GM21381 (cell line): ENCODE measurements around the gene SLC6A16.
"Not testable (repeated sequence)": the region's sequence is repeated elsewhere in the genome, so short reads cannot be mapped to it uniquely, and the experiment has no call there.

ENCODE experiments used
- ATAC-seq: cut with Tn5 transposase; IDR thresholded peaks from one replicate; pipeline ENCODE4 v1.9.1; 2021; ENCODE audit warnings: mild to moderate bottlenecking, moderate library complexity; ENCODE audit not compliant: unreplicated experiment

Gene SLC6A16

DNA sequence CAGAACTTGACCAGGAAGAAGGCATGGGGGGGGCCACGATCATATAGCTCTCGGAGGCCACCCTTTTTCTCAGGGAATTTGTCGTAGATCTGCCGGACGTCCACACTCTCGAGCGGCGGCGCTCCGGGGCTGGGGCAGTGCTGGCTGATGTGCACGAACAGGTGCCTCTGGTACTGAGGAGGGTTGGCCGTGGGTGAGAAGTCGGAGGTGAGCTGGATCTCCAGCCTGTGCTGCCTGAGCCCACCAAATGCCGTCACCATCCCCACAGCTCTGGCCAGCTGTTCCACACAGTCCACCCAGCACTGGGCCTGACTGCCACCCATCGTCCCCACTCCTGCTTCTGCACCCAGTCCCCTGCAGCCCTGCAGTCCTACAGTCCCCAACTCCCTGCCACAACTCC lies 22.2 kb upstream of the SLC6A16 start:
- ATAC-seq, result no peak

DNA sequence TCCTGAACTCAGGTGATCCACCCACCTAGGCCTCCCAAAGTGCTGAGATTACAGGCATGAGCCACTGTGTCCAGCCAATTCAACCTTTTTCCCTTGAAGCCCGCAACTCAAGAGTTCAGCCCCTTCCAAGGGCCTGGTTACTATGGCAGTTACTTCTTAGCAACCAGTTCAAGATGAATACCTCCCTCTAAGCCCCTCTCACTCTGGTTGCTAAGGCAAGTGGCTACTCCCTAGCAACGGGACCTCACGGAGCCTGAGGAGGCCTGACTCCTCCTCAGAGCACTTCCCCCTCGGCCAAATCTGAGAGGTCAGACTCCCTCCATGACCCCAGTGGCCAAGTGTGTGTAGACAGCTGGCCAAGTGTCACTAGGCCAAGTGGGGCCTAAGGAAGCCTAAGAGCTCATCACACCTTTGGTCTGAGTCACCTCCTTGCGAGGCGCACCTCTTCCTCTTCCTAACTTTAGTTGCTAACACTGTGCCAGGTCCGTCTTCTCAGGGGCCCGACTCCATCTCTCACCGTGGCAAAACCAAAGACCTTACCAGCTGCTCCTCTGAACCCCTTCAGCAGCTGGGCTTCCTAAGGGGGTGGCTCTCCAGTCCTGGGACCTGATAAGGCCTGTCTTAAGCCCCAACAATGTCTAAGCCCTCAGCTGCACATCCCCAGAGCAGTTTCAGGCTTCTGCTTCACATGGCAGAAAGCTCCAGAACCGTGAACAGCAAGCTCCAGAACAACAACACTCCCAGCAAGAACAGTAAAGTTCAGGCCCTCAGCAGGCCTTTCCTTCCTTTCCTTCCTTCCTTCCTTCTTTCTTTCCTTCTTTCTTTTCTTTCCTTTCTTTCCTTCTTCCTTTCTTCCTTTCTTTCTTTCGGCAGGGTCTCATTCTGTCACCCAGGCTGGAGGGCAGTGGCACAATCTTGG lies 19.8 kb upstream of the SLC6A16 start:
- no peak for ATAC-seq

DNA sequence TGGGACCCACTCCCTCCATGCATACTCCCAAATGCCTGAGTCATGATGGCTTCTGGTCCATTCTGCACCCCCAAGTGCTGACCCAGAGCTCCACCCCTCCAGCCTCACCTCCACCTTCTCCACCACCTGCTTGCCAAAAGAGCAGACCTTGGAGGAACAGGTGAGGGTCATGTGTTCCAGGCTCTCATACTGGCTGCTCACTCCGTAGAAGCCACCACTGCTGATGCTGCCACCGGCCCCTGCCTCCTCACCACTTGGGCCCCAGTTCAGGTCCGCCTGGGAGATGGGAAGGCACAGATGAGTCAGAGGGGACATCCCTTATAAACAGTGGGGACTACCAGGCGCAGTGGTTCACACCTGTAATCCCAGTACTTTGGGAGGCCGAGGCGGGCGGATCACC lies 18.1 kb upstream of the SLC6A16 start:
- ATAC-seq, result no peak

DNA sequence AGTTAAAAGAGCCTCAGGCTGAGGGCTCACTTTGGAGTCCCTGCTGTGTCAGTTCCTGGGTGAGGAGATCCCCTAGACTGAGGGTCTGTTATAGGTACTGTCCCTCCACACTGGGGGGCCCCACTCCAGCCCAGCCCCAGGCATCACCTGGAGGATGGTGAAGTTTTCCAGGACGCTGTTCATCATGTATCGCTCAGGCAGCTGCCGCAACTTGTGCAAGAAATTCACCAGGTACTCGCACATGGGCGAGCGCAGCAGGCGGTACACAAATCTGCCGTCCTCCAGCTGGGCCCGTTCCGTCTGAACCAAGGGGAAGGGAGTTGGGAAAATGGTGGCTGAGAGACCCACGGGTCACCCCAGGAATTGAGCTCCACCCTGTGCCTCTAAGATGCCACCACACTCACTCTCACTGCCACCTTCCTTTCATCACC lies 17.3 kb upstream of the SLC6A16 start:
- ATAC-seq, result no peak

GRCh38 chr19:49340865-49341718 lies 16.1 kb upstream of the SLC6A16 start:
- no peak for ATAC-seq

GRCh38 chr19:49340069-49340864 lies 15.3 kb upstream of the SLC6A16 start:
- peak; percentile 74 for ATAC-seq

DNA sequence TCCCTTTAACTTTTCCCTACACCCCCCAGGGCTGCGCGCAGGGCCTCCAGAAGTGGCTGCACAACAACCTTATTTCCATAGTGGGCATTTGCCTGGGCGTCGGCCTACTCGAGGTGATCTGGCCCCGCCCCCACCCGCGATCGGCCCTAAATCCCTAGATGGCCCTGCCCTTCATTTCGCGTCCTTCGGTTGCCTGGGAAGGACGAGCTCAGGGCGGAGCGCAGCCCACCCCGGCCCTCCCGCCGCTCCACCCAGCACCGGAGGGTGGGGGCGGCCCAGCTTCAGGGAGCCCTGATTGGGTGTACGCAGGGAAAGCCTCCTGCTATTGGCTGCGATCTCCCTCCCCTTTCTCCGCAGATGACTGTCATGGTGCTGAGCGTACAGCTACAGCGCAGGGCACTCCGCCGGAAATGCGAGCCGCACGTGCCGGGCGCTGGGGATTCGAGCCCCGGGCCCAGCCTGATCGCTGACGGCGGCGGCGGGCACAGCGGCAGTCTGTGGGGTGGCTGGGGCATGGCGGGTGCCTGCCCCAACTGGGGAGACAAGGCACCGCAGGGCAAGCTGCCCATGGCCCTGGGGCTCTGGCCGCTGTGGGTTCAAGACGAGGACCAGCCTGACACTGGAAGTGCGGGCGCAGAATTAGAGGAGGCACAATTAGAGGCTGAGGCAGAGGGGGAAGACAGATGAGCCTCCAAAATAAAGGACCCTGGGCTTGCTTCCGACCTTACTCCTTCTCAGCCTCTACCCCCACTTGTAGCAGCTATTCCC lies 14.5 kb upstream of the SLC6A16 start:
- ATAC-seq, result no peak

- no peak for ATAC-seq
Observed at GRCh38 chr19:49338691-49339300, 13.8 kb upstream of the SLC6A16 start.

- ATAC-seq, result no peak
Observed at GRCh38 chr19:49338023-49338677, 13.2 kb upstream of the SLC6A16 start.

DNA sequence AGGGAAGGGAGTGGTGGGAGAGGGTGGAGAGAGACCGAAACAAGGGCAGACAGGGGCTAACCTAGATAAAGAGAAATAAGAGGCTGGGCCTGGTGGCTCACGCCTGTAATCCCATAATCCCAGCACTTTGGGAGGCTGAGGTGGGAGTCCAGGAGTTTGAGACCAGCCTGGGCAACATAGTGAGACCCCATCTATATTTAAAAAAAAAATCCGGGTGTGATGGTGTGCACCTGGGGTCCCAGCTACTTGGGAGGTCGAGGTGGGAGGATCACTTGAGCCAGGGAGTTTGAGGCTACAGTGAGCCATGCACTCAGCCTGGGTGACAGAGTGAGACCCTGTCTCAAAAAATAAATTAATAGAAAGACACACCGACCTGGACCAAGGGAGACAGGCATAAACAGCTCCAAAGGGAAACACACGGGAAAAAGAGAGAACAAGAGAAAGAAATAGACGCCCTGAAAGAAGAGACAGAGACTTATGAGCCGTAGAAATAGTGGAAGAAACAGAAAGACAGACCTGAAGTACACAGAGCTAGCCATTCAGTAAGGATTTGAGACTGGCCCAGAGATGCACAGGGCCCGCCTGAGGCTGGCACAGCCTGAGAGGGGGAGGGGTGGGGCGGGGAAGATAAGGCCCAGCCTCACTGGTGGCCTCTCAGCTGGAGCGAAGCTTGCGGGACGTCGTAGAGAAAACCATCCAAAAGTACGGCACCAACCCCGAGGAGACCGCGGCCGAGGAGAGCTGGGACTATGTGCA lies 12.5 kb upstream of the SLC6A16 start:
- no peak for ATAC-seq

DNA sequence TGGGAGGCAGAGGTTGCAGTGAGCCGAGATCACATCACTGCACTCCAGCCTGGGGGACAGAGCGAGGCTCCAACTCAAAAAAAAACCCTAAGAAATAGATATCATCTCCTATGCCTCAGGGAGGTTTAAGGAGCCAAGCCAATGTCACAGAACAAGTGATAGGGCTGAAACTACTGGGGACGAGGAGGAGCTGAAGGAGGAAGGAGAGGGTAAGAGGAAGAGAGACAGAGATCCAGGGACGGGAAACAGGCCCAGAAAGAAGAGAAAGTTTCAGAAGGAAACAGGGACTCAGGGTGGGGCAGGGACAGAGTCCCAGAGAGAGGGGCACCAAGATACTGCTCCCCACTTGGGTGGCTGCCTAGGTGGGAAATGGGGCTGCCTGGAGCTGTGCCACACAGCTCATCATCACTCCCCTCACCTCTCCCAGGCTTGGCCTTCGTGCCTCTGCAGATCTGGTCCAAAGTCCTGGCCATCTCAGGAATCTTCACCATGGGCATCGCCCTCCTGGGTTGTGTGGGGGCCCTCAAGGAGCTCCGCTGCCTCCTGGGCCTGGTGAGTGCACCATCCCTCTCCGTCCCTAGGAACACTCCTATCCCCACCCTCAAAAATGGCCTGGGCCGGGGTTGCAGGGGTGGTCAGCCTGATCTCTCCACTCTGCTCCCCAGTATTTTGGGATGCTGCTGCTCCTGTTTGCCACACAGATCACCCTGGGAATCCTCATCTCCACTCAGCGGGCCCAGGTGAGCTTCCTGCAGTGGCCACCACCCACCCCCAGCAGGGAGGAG lies 11.7 kb upstream of the SLC6A16 start:
- ATAC-seq, result no peak

- no peak for ATAC-seq
Observed at GRCh38 chr19:49335784-49336481, 10.9 kb upstream of the SLC6A16 start.

DNA sequence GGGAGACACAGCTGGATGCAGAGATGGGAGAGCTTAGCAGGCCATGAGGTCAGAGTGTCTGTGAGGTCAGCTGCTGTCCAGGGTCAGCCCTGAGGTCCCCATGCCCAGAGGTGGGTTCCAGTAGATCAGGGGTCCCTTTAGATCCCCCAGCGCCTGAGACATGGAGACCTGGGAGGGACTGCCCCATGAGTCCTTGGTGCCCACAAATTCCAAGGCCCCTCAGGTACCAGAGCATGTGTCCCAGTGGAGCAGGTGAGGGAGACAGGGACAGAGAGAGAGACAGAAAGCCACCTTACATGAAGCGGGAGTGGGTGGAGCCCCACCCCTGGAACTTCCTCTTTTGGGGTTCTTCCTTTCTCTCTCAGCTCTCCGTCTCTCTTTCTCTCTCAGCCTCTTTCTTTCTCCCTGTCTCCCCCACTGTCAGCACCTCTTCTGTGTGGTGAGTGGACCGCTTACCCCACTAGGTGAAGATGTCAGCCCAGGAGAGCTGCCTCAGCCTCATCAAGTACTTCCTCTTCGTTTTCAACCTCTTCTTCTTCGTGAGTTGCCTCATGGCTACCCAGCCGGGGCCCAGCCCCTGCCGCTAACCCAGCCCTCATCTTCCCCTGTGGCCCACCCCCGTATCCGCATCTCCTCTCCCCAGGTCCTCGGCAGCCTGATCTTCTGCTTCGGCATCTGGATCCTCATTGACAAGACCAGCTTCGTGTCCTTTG lies 10.2 kb upstream of the SLC6A16 start, which contains the start of gene CD37:
Gene CD37 (plus strand): TSS at position 336 of the 713 bp plus-strand sequence. CDS start 135 bp downstream, at position 471.
- ATAC-seq, result no peak

- peak; percentile 44 for ATAC-seq
Observed at GRCh38 chr19:49333811-49334288, 8.9 kb upstream of the SLC6A16 start.

DNA sequence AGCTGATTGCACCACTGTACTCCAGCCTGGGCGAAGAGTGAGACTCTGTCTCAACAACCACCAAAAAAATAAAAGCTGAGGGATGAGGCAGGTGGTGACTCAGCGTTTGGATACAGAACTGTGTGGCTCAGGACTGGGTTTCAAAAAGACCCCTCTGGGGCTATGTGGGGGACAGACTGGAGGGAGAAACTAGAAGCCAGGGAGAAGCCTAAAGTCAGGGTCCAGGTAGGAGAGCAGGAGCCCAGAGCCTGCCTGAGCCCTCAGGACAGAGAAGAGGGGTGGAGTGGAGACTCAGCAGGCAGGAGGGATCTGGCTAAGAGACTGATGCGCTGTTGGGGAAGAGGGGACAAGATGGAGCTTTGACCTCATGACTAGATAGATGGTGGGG lies 8.4 kb upstream of the SLC6A16 start:
- no peak for ATAC-seq

- not testable (repeated sequence) for ATAC-seq
Observed at GRCh38 chr19:49332691-49333417, 7.9 kb upstream of the SLC6A16 start.
